ENCODE data around the gene AKNA. TPM values are rescaled to one million over a fixed set of nuclear protein-coding genes. Genes with fewer than 3 reads are reported as not detected.

Gene AKNA
- total RNA-seq, 4 donors from 2014 or later: 6.4 to 13.2 (median 8.0) TPM

DNA sequence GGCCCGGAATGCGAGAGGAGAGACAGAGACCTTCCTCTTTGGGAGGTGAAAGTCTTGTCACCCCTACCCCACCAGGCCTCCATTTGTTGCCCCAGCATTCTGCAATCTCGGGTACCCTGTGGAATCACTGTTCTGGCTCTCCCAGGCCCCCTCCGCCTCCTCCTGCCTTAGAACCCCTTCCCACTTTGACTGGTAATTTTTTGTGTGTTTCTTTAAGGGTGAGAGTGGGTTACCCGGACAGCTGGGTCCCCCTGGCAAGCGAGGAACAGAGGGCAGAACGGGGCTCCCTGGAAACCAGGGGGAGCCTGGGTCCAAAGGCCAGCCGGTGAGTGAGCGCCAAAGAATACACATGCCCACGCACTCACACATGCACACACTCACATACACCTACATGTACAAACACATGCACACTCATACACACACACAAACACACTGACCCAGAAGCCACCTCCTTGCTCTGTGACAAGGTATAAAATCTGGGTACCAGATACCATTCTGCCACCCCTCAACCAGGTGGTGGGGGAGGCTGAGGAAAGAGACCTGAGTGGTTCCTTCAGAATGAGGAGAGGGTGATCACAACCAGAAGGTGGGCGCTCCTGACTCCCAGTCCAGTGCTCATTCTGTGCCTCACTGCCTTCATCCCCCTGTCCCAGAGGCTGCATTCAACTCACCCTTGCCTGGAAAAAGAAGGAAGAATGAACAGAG is 95.7 kb downstream of the AKNA start:
- DNase-seq (ENCODE audit: low spot score in 2 of 2): peak in 1 of 2 donors; percentile 52
- 91% methylated on average over 11 of the region's 11 CpGs for WGBS, 2 donors
- no peak overlapping the region for H3K4me3 ChIP-seq (ENCODE audit: low read depth, poor library complexity, severe bottlenecking)
- intact Hi-C loops (cut with DNase I; ENCODE audit: low total_unique reads): loop anchor here (10.0 kb wide), 1 partner anchor 207 kb away; no protein-coding TSS in a partner anchor
- TF ChIP-seq, protein P1, sequence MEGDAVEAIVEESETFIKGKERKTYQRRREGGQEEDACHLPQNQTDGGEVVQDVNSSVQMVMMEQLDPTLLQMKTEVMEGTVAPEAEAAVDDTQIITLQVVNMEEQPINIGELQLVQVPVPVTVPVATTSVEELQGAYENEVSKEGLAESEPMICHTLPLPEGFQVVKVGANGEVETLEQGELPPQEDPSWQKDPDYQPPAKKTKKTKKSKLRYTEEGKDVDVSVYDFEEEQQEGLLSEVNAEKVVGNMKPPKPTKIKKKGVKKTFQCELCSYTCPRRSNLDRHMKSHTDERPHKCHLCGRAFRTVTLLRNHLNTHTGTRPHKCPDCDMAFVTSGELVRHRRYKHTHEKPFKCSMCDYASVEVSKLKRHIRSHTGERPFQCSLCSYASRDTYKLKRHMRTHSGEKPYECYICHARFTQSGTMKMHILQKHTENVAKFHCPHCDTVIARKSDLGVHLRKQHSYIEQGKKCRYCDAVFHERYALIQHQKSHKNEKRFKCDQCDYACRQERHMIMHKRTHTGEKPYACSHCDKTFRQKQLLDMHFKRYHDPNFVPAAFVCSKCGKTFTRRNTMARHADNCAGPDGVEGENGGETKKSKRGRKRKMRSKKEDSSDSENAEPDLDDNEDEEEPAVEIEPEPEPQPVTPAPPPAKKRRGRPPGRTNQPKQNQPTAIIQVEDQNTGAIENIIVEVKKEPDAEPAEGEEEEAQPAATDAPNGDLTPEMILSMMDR (IDR thresholded peaks at IDR 0.05): no peak
- no peak for TF ChIP-seq POLR2A (IDR thresholded peaks at IDR 0.05)

DNA sequence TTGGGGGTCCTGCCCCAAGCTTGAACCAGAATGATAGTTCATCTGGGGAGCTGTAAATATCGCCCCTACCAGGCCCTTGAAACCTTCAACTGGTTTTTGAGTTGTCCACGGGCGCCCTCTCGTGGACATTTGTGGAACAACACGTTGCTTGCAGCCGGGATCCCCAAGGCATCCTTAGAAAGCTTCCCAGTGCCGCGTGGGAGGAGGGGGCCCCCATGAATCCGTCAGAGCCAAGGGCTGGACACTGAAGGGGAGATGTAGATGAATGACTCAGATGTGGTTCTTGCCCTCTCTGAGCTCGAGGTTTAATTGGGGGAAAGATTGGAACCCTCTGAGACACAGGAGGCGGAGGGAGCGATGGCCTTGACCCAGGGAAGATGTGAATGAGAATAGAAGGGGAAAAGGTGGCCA is 96.7 kb downstream of the AKNA start:
- WGBS, 2 donors: 18% methylated on average over 12 of the region's 12 CpGs
- DNase-seq (ENCODE audit: low spot score in 2 of 2): peak; percentile 62 to 95
- no peak overlapping the region for H3K4me3 ChIP-seq (ENCODE audit: low read depth, poor library complexity, severe bottlenecking)
- no peak for TF ChIP-seq POLR2A (IDR thresholded peaks at IDR 0.05)
- TF ChIP-seq, protein P1 (IDR thresholded peaks at IDR 0.05): peak in 1 of 3 donors; percentile 88
- intact Hi-C loops (cut with DNase I; ENCODE audit: low total_unique reads): loop anchor here (10.0 kb wide), 1 partner anchor 206 kb away; no protein-coding TSS in a partner anchor

DNA sequence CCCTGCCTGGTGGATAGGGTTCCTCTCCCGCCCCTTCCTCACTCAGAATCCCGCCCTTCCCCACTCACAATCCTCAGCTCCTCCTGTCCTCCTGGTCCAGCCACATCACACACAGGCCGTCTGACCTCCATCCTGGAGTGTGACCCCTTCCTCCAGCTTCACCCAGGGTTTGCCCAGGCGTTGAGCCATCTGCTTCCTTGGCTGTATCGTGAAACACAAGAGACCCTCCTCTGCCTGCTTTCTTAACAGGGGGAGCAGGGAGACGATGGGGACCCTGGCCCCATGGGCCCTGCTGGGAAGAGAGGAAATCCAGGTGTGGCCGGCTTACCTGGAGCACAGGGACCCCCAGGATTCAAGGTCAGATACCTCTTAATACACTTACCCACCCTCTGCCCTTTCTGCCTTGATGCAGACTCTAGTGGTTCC is 97.2 kb downstream of the AKNA start:
- no peak overlapping the region for H3K4me3 ChIP-seq (ENCODE audit: low read depth, poor library complexity, severe bottlenecking)
- no peak for DNase-seq (ENCODE audit: low spot score in 2 of 2)
- WGBS, 2 donors: 61 to 66% methylated on average over 7 of the region's 7 CpGs
- intact Hi-C loops (cut with DNase I; ENCODE audit: low total_unique reads): loop anchor here (10.0 kb wide), 1 partner anchor 206 kb away; no protein-coding TSS in a partner anchor
- TF ChIP-seq, protein P1 (IDR thresholded peaks at IDR 0.05): no peak
- TF ChIP-seq POLR2A (IDR thresholded peaks at IDR 0.05): no peak

DNA sequence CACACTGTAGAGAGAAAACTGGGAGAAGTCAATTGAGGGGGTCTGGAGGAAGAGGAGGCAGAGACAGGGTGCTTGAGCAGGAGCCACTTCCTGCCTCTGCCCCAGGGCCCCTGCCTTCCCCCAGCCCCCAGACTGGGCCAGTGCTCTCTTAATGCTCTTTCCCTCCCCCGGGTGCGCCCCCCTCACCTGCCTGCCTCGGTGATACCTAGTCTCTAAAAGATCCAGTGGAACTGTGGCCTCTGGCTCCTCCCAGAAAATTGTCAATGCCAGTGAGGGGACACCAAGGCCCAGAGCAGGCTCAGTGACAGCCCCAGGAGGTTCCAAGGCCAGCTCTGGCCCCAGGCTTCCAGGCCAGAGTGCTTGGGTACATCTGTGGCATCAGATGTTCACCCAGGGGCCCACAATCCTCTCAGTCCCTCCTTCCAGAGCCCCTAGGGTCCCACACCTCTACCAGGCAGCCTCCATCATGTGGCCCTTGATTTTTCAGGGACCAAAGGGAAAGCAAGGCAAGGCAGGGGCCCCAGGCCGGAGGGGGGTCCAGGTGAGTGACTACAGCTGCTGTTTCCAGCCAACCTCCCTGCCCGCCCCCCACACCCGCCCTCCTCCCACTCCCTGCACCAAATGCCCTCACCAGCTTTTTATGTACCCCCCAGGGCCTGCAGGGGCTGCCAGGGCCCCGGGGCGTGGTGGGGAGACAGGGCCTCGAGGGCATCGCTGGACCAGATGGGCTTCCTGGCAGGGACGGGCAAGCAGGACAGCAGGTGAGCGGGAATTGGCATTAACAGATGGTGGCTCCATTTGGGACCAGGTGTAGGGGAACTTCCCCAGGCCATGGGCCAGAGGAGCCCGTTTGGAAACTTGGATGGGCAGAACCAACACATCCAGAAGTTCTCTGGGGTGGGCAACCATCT is 98.0 kb downstream of the AKNA start:
- TF ChIP-seq, protein P1 (IDR thresholded peaks at IDR 0.05): no peak
- TF ChIP-seq POLR2A (IDR thresholded peaks at IDR 0.05): no peak
- 68 to 81% methylated on average over 13 of the region's 13 CpGs for WGBS, 2 donors
- peak in 1 of 2 donors; percentile 84 for DNase-seq (ENCODE audit: low spot score in 2 of 2)
- intact Hi-C loops (cut with DNase I; ENCODE audit: low total_unique reads): loop anchor here (5.0 to 10.0 kb wide), 3 partner anchors 138 to 205 kb away; no protein-coding TSS in a partner anchor
- H3K4me3 ChIP-seq (ENCODE audit: low read depth, poor library complexity, severe bottlenecking): no peak overlapping the region

DNA sequence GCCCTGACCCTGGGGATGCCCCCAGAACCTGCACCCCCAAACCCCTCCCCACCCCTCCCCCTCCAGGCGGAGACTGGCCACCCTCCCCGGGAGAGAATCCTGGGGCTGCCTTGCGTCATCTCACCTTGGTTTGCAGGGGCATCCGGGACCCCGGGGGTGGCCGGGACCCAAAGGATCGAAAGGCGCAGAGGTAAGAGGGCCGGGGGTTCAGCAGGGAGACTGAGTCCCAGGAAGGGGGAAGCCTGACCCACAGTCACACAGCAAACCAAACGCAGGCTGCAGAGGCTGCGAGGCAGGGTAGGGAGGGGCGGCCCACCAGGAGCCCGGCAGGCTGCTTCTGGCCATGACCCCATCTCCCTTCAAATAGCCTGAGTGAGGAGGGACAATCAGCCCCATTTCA is 98.7 kb downstream of the AKNA start:
- peak in 1 of 2 donors; percentile 83 for DNase-seq (ENCODE audit: low spot score in 2 of 2)
- no peak overlapping the region for H3K4me3 ChIP-seq (ENCODE audit: low read depth, poor library complexity, severe bottlenecking)
- 85 to 92% methylated on average over 13 of the region's 13 CpGs for WGBS, 2 donors
- intact Hi-C loops (cut with DNase I; ENCODE audit: low total_unique reads): loop anchor here (5.0 kb wide), 2 partner anchors 137 to 182 kb away; no protein-coding TSS in a partner anchor
- TF ChIP-seq, protein P1 (IDR thresholded peaks at IDR 0.05): no peak
- no peak for TF ChIP-seq POLR2A (IDR thresholded peaks at IDR 0.05)
